B cell (primary cell): ENCODE measurements around the gene PLA2G4E. TPM values are rescaled to one million over a fixed set of nuclear protein-coding genes. Genes with fewer than 3 reads are reported as not detected.

ENCODE experiments used
- ATAC-seq: fragments of 200-7000 bp; cut with Tn5 transposase; one replicate; pipeline ENCODE4 v1.10.0; 2021; ENCODE audit warnings: low read depth, mild to moderate bottlenecking, moderate number of reproducible peaks, moderate library complexity
- CTCF ChIA-PET: fragments of 350-600 bp; sonication (Branson Sonifier 250); formaldehyde crosslinking; loops from one replicate; lab custom pipeline; 2021; ENCODE audit warnings: antibody characterized with exemption, inconsistent platforms; lab: Charles Lee
- POLR2A ChIA-PET: fragments of 350-600 bp; sonication (Branson Sonifier 250); formaldehyde crosslinking; loops from one replicate; lab custom pipeline; 2021; ENCODE audit warnings: antibody characterized with exemption; lab: Charles Lee
- DNase-seq: peaks from one replicate; pipeline ENCODE4 v3.0.0; 2013
- H2AFZ ChIP-seq: 2 replicates; pipeline ENCODE4 v1.6.1; 2012; ENCODE audit warnings: mild to moderate bottlenecking, low read depth, low read length; ENCODE audit not compliant: insufficient read depth, poor library complexity, severe bottlenecking
- H3K27ac ChIP-seq, 2 donors: 1 replicate in 1 of 2; 2 replicates in 1 of 2; pipeline ENCODE4 v1.5.1; 2012 to 2013; ENCODE audit warnings: low read length in 2 of 2, mild to moderate bottlenecking in 2 of 2, moderate library complexity in 1 of 2
- H3K27me3 ChIP-seq, 4 experiments: fragments of 200-600 bp in 1 of 4; sonication (generic) in 1 of 4; replicated peaks in 1 of 4; 1 replicate in 2 of 4; 2 replicates in 2 of 4; pipeline versions ENCODE4 v1.6.1 to v1.7.0; 2013 to 2016; ENCODE audit warnings: low read length in 3 of 4, mild to moderate bottlenecking in 2 of 4, mixed read lengths in 1 of 4, moderate library complexity in 1 of 4; ENCODE audit not compliant: insufficient read depth in 4 of 4, control insufficient read depth in 3 of 4; ENCODE audit errors: control extremely low read depth in 1 of 4
- H3K36me3 ChIP-seq, 2 experiments: replicated peaks in 1 of 2; 1 replicate in 1 of 2; 2 replicates in 1 of 2; pipeline versions ENCODE4 v1.6.1 to v1.7.1; 2013; ENCODE audit warnings: low read length in 1 of 2; ENCODE audit not compliant: insufficient read depth in 2 of 2, control insufficient read depth in 1 of 2; ENCODE audit errors: control extremely low read depth in 1 of 2, extremely low read depth in 1 of 2
- H3K4me1 ChIP-seq, 2 donors: fragments of 200-600 bp in 1 of 2; sonication (generic) in 1 of 2; 1 replicate in 1 of 2; 2 replicates in 1 of 2; pipeline versions ENCODE4 v1.5.1 to v1.6.1; 2013 to 2017; ENCODE audit warnings: low read length in 2 of 2; ENCODE audit not compliant: control insufficient read depth in 2 of 2, insufficient read depth in 2 of 2
- H3K4me2 ChIP-seq: replicated peaks from 2 replicates; pipeline ENCODE3; 2012; ENCODE audit warnings: mild to moderate bottlenecking, low read depth, low read length; ENCODE audit not compliant: poor library complexity, severe bottlenecking
- H3K4me3 ChIP-seq, 5 experiments: fragments of 200-600 bp in 1 of 5; sonication (generic) in 1 of 5; 1 replicate in 3 of 5; 2 replicates in 2 of 5; pipeline versions ENCODE4 v1.5.1 to v1.7.0; 2011 to 2016; ENCODE audit warnings: low read length in 4 of 5, mild to moderate bottlenecking in 4 of 5, low read depth in 2 of 5, control low read depth in 1 of 5, moderate library complexity in 1 of 5; ENCODE audit not compliant: insufficient read depth in 1 of 5; ENCODE audit errors: control extremely low read depth in 1 of 5, extremely low read depth in 1 of 5
- H3K79me2 ChIP-seq: fragments of 200-600 bp; sonication (generic); one replicate; pipeline ENCODE4 v1.6.0; 2016; ENCODE audit warnings: low read length; ENCODE audit not compliant: control insufficient read depth, insufficient read depth
- H3K9ac ChIP-seq: fragments of 200-600 bp; sonication (generic); 2 replicates; pipeline ENCODE4 v1.6.1; 2017; ENCODE audit warnings: mild to moderate bottlenecking, low read length, moderate library complexity
- H3K9me3 ChIP-seq, 3 donors: one replicate each; pipeline versions ENCODE4 v1.6.1 to v1.7.1; 2013; ENCODE audit warnings: low read length in 2 of 3; ENCODE audit not compliant: control insufficient read depth in 2 of 3, insufficient read depth in 1 of 3; ENCODE audit errors: control extremely low read depth in 1 of 3
- H4K20me1 ChIP-seq: 2 replicates; pipeline ENCODE4 v1.6.0; 2012; ENCODE audit warnings: mild to moderate bottlenecking, low read length; ENCODE audit not compliant: insufficient read depth, control insufficient read depth, poor library complexity, severe bottlenecking
- H3K27ac Mint-ChIP-seq: one replicate; pipeline ENCODE4 v1.8.0; 2021; ENCODE audit warnings: mixed read lengths
- H3K27me3 Mint-ChIP-seq: one replicate; pipeline ENCODE4 v1.8.0; 2021; ENCODE audit warnings: mixed read lengths
- H3K4me1 Mint-ChIP-seq: one replicate; pipeline ENCODE4 v1.8.0; 2021; ENCODE audit warnings: mixed read lengths
- H3K4me3 Mint-ChIP-seq: one replicate; pipeline ENCODE4 v1.8.0; 2021; ENCODE audit warnings: mixed read lengths
- H3K9me3 Mint-ChIP-seq: one replicate; pipeline ENCODE4 v1.8.0; 2022; ENCODE audit warnings: mixed read lengths; ENCODE audit not compliant: insufficient read depth
- CTCF ChIP-seq: fragments of 200-600 bp; IDR thresholded peaks from one replicate; pipeline ENCODE4 v1.8.0; 2022; ENCODE audit warnings: antibody characterized with exemption, mild to moderate bottlenecking
- EZH2 ChIP-seq: IDR thresholded peaks from 2 replicates; pipeline ENCODE4 v1.6.1; 2012; ENCODE audit warnings: borderline replicate concordance, low read depth, mild to moderate bottlenecking, moderate library complexity, low read length; ENCODE audit not compliant: insufficient read depth, poor library complexity, severe bottlenecking
- WGBS: methylation state at CpG from one replicate; pipeline ENCODE4 v1.1.5; 2013; ENCODE audit warnings: missing lambda C conversion rate; ENCODE audit not compliant: insufficient coverage; 5-methylcytosine and 5-hydroxymethylcytosine counted together
- intact Hi-C: fragments of 100-400 bp; cut with micrococcal nuclease; formaldehyde crosslinking; loops from one replicate; pipeline ENCODE4 v1.10.0; 2022
- polyA plus RNA-seq: library from polyadenylated mRNA; depleted of rRNA; stranded (reverse); fragments of >200 nt; gene quantifications from 2 replicates; pipeline ENCODE4 v1.2.3, GENCODE V29; 2012
- total RNA-seq, 2 donors: library from RNA; stranded (reverse); fragments of 120-200 nt in 1 of 2; gene quantifications; 1 replicate in 1 of 2; 2 replicates in 1 of 2; pipeline versions ENCODE4 v1.2.3 to v1.2.4, GENCODE V29; 2013 to 2022

PLA2G4E gene
- total and polyA plus RNA-seq, 2 donors (not counting 1 experiment from before 2014, with no cell fraction given), result not detected

GRCh38 chr15:42002333-42002732 lies 18.5 kb downstream of the PLA2G4E start:
- Histone ChIP-seq H3K27ac (no peak overlapping the region), H3K9ac (no peak overlapping the region), H3K36me3 (no peaks in the 10 kb centered on the region), H3K27me3 (peaks cover 0 to 3% (median 0%) of the 10 kb centered on the region in 4 experiments), H4K20me1 (no peaks in the 10 kb centered on the region), H3K9me3 (no peaks in the 10 kb centered on the region), H3K79me2 (no peaks in the 10 kb centered on the region), H3K4me2 (no peak overlapping the region), H2AFZ (no peak overlapping the region), H3K4me3 (no peak overlapping the region), H3K4me1 (peaks cover 3 to 6% of the 10 kb centered on the region in 2 donors)
- Mint-ChIP-seq H3K27me3 (peaks cover 12% of the 10 kb centered on the region), H3K4me3 (no peak overlapping the region), H3K27ac (no peak overlapping the region), H3K4me1 (peaks cover 8% of the 10 kb centered on the region), H3K9me3 (no peaks in the 10 kb centered on the region)
- intact Hi-C loops, result no loop called here
- TF ChIP-seq EZH2, result no peak
- no peak for TF ChIP-seq CTCF
- ChIA-PET POLR2A (no interaction called here), CTCF (interaction anchor here (2.3 kb wide), 1 partner anchor 13 kb away, joined by 7 read pairs; no protein-coding TSS in a partner anchor)
- 83% methylated on average over 6 of the region's 6 CpGs for WGBS
- no peak for ATAC-seq
- no peak for DNase-seq

- H3K27ac ChIP-seq, result no peak overlapping the region
- H3K4me2 ChIP-seq, result no peak overlapping the region
- peaks cover 3 to 6% of the 10 kb centered on the region in 2 donors for H3K4me1 ChIP-seq
- WGBS, result 71% methylated on average over 3 of the region's 4 CpGs
- H3K36me3 ChIP-seq, result no peaks in the 10 kb centered on the region
- intact Hi-C loops, result no loop called here
- TF ChIP-seq EZH2 (no peak), CTCF (no peak)
- H3K4me3 ChIP-seq, result no peak overlapping the region
- DNase-seq (no peak), ATAC-seq (no peak)
- Mint-ChIP-seq H3K27ac (no peak overlapping the region), H3K4me1 (peaks cover 8% of the 10 kb centered on the region), H3K4me3 (no peak overlapping the region), H3K9me3 (no peaks in the 10 kb centered on the region), H3K27me3 (peaks cover 12% of the 10 kb centered on the region)
- POLR2A ChIA-PET, result no interaction called here
- no peaks in the 10 kb centered on the region for H4K20me1 ChIP-seq
- CTCF ChIA-PET, result interaction anchor here (0.8 to 1.3 kb wide), 3 partner anchors 10 to 83 kb away, joined by 3 read pairs; no protein-coding TSS in a partner anchor
- H3K9ac ChIP-seq, result no peak overlapping the region
- no peak overlapping the region for H2AFZ ChIP-seq
- peaks cover 0 to 3% (median 0%) of the 10 kb centered on the region in 4 experiments for H3K27me3 ChIP-seq
- no peaks in the 10 kb centered on the region for H3K9me3 ChIP-seq
- H3K79me2 ChIP-seq, result no peaks in the 10 kb centered on the region
Measured at GRCh38 chr15:42001236-42001635, 19.6 kb downstream of the PLA2G4E start.
